GM21381 (cell line): Measurements from ENCODE around the gene ITGA2B.
A peak's percentile ranks its signal among the peaks of the same experiment; 100 is the strongest.
"Not testable (repeated sequence)": the region's sequence is repeated elsewhere in the genome, so short reads cannot be mapped to it uniquely, and the experiment has no call there.

Experiments
- ATAC-seq: cut with Tn5 transposase; IDR thresholded peaks from one replicate; pipeline ENCODE4 v1.9.1; 2021; ENCODE audit warnings: mild to moderate bottlenecking, moderate library complexity; ENCODE audit not compliant: unreplicated experiment

The ITGA2B gene

GRCh38 chr17:44353672-44354331 is 35.6 kb downstream of the ITGA2B start:
- no peak for ATAC-seq

- ATAC-seq: no peak
These were observed 36.4 kb downstream of the ITGA2B start for GRCh38 chr17:44352828-44353671.

DNA sequence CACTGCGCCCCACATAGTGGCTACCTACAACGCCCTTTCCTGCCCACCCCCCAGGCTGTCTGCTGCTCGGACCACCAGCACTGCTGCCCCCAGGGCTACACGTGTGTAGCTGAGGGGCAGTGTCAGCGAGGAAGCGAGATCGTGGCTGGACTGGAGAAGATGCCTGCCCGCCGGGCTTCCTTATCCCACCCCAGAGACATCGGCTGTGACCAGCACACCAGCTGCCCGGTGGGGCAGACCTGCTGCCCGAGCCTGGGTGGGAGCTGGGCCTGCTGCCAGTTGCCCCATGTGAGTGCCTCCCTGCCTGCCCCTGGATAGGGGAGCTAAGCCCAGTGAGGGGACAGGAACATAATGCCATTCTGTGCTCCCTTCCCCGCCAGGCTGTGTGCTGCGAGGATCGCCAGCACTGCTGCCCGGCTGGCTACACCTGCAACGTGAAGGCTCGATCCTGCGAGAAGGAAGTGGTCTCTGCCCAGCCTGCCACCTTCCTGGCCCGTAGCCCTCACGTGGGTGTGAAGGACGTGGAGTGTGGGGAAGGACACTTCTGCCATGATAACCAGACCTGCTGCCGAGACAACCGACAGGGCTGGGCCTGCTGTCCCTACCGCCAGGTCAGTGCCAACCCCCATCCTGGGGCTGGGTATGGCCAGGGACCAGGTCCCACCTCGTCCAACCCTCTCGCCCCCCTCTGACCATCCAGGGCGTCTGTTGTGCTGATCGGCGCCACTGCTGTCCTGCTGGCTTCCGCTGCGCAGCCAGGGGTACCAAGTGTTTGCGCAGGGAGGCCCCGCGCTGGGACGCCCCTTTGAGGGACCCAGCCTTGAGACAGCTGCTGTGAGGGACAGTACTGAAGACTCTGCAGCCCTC is 37.3 kb downstream of the ITGA2B start:
- no peak for ATAC-seq

- ATAC-seq: no peak
These were observed 38.0 kb downstream of the ITGA2B start for GRCh38 chr17:44351464-44351863.

DNA sequence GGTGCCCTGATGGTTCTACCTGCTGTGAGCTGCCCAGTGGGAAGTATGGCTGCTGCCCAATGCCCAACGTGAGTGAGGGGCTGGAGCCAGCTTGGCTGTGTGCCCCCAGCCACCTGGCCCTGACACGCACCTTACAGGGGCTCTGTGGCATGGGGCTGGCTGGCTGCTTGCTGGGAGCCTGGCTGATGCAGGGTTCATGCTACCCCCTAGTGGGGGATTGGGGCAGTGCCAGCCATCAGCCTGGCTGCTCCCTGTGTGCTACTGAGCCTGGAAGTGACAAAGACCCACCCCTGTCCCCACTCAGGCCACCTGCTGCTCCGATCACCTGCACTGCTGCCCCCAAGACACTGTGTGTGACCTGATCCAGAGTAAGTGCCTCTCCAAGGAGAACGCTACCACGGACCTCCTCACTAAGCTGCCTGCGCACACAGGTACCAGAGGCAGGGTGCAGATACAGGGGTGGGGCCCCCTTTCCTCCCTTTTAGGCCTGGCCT is 38.7 kb downstream of the ITGA2B start:
- ATAC-seq: no peak

GRCh38 chr17:44349553-44350070 is 39.8 kb downstream of the ITGA2B start:
- no peak for ATAC-seq

DNA sequence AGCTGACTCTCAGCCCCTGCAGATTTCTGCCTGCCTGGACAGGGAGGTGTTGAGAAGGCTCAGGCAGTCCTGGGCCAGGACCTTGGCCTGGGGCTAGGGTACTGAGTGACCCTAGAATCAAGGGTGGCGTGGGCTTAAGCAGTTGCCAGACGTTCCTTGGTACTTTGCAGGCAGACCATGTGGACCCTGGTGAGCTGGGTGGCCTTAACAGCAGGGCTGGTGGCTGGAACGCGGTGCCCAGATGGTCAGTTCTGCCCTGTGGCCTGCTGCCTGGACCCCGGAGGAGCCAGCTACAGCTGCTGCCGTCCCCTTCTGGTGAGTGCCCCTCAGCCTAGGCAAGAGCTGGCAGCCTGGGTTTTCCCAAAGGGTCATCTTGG is 40.5 kb downstream of the ITGA2B start:
- no peak for ATAC-seq

DNA sequence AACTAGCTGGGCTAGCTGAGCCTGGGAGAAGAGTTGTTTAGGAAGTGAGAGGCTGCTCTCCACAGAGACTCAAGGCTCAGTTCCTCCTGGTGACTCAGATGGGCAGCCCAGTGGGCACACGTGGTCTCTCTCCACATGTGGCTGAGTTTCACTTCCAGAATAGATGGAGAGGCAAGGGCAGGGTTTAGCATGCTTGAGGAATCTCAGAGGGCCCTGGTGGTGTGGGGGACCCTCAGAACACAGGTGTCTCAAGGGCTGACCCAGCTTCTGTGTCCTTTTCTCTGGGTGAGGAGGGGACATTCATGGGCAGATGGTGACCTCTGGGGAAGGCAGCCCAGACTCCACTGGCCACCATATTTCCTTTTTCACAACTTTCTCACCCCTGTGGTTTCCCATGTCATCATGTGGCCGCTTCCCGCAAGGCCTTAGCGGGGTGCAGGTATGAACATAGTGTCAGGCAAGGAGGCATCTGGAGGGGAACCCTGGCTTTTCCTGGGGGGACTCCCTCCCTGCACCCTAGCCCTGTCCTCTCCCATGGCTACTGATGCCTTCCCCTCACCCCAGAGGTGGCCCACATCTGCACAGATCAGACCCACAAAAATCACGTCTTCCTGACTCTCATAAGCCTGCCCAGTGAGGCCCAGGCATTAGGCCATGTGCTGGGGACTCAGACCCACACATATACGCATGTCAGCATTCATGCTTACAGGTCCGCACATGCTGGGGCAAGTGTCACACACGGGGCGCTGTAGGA is 41.0 kb downstream of the ITGA2B start:
- peak; percentile 42 for ATAC-seq

DNA sequence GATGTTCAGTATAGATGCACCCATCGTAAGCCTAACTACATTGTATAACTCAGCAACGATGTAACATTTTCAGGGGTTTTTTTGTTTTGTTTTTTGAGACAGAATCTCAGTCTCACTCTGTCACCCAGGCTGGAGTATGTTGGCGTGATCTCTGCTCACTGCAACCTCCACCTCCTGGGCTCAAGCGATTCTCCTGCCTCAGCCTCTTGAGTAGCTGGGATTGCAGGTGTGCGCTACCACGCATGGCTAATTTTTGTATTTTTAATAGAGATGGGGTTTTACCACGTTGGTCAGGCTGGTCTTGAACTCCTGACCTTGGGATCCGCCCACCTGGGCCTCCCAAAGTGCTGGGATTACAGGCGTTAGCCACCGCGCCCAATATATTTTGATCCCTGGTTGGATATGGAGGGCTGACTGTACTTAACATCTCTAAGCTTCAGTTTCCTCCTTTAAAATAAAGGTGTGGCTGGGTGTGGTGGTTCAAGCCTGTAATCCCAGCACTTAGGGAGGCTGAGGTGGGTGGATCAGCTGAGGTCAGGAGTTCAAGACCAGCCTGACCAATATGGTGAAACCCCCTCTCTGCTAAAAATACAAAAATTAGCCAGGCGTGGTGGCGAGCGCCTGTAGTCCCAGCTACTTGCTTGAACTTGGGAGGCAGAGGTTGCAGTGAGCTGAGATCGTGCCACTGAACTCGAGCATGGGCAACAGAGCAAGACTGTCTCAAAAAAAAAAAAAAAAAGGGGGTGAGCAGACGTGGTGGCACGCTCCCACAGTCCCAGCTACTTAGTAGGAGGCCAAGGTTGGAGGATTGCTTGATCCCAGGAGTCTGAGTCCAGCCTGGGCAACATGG is 42.0 kb downstream of the ITGA2B start:
- not testable (repeated sequence) for ATAC-seq

GRCh38 chr17:44346064-44346844 is 43.2 kb downstream of the ITGA2B start:
- ATAC-seq: no peak

GRCh38 chr17:44345454-44346026 is 43.9 kb downstream of the ITGA2B start:
- peak; percentile 8 for ATAC-seq

- peak; percentile 64 for ATAC-seq
These were observed 44.5 kb downstream of the ITGA2B start, which contains the start of gene GRN for GRCh38 chr17:44344939-44345453. Gene GRN (plus strand): TSS chr17:44345302. CDS start chr17:44349165, 3,863 bp downstream.

GRCh38 chr17:44343510-44344209 is 45.8 kb downstream of the ITGA2B start:
- no peak for ATAC-seq

GRCh38 chr17:44340553-44340952 is 48.9 kb downstream of the ITGA2B start:
- not testable (repeated sequence) for ATAC-seq

DNA sequence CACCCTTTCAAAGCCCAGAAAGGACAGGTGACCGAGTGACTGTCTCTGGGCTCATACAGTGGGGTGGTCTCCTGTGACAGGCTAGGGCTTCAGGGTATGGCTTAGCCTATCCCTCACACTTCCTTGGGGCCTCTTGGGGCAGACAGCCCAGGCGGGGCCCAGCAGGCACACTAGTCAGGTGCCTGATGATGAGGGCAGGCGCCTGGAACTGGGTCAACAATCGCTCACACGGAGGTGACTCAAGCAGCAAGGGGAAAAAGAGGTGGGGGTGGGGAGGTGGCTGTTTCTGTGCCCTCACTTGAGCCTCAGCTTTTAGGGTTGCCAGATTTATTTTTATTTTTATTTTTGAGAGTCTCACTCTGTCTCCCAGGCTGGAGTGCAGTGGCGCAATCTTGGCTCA is 50.7 kb downstream of the ITGA2B start:
- ATAC-seq: no peak

DNA sequence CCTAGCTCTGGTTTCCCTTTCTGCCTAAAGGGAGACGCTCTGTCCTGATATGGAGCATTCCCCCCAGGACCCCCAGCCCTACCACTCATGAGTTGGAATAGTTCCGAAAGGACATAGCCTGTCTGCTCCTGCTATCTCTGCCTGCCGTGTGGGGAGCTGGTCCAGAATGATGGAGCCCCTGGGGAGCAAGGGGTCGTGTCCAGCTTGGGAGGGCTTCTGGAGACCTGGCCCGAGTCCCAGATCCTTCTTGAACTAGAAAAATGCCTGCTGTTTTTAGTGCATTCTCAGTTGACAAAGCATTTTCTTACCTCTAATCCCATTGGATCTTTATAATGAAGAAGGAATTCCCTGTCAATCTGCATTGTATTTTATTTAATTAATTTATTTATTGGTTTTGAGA is 53.5 kb downstream of the ITGA2B start:
- ATAC-seq: no peak

- no peak for ATAC-seq
These were observed 53.9 kb downstream of the ITGA2B start for GRCh38 chr17:44335564-44335963.
